ENCODE results near the gene ERN1. TPM values are rescaled to one million over a fixed set of nuclear protein-coding genes. Genes with fewer than 3 reads are reported as not detected.

Gene ERN1
- total and polyA plus RNA-seq, 2 donors (not counting 3 experiments of a cell fraction or from before 2014, with no cell fraction given): 9.1 to 21.5 TPM

- ChIA-PET POLR2A (no interaction called here), CTCF (no interaction called here)
- H4K20me1 ChIP-seq (replicated peaks; ENCODE audit: control insufficient read depth, extremely low read depth, insufficient read depth, low read length): no peaks in the 10 kb centered on the region
- intact Hi-C loops (cut with micrococcal nuclease): no loop called here
- no peak overlapping the region for H3K4me3 ChIP-seq (replicated peaks in 1 of 3; ENCODE audit: insufficient read depth in 1 of 3, low read depth in 1 of 3, low read length in 3 of 3)
- no peak overlapping the region for H3K27ac ChIP-seq (ENCODE audit: insufficient read depth, low read depth, low read length)
- dilution Hi-C loops (cut with MboI; ENCODE audit: extremely low pct_ligation_motif_present, low sequenced_read_pairs): no loop called here
- no TSS peak for BruUV-seq (replicated peaks)
- DNase-seq (ENCODE audit: low read depth, low spot score) (no peak), FAIRE-seq (no peak)
- no peaks in the 10 kb centered on the region for H3K9me3 ChIP-seq (replicated peaks; ENCODE audit: control insufficient read depth, insufficient read depth, low read length)
- H3K36me3 ChIP-seq (ENCODE audit: control insufficient read depth in 2 of 2, extremely low read depth in 1 of 2, insufficient read depth in 2 of 2, low read length in 2 of 2): peaks cover 0 to 2% of the 10 kb centered on the region in 2 experiments
- TF ChIP-seq, protein P1, sequence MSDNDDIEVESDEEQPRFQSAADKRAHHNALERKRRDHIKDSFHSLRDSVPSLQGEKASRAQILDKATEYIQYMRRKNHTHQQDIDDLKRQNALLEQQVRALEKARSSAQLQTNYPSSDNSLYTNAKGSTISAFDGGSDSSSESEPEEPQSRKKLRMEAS (IDR thresholded peaks at IDR 0.05; ENCODE audit: insufficient read depth, insufficient read length): no peak
- TF ChIP-seq, protein P2, sequence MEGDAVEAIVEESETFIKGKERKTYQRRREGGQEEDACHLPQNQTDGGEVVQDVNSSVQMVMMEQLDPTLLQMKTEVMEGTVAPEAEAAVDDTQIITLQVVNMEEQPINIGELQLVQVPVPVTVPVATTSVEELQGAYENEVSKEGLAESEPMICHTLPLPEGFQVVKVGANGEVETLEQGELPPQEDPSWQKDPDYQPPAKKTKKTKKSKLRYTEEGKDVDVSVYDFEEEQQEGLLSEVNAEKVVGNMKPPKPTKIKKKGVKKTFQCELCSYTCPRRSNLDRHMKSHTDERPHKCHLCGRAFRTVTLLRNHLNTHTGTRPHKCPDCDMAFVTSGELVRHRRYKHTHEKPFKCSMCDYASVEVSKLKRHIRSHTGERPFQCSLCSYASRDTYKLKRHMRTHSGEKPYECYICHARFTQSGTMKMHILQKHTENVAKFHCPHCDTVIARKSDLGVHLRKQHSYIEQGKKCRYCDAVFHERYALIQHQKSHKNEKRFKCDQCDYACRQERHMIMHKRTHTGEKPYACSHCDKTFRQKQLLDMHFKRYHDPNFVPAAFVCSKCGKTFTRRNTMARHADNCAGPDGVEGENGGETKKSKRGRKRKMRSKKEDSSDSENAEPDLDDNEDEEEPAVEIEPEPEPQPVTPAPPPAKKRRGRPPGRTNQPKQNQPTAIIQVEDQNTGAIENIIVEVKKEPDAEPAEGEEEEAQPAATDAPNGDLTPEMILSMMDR (IDR thresholded peaks at IDR 0.05; ENCODE audit: extremely low read depth in 1 of 2, insufficient read depth in 1 of 2, low read depth in 1 of 2, low read length in 2 of 2): no peak
- no peak for TF ChIP-seq GATA2 (IDR thresholded peaks at IDR 0.05; ENCODE audit: insufficient read depth, insufficient read length, low read depth, low read length)
- no peak for TF ChIP-seq POLR2AphosphoS5 (IDR thresholded peaks at IDR 0.05; ENCODE audit: insufficient read depth, low read depth, low read length)
- TF ChIP-seq MYC (IDR thresholded peaks at IDR 0.05; ENCODE audit: low read depth, low read length): no peak
- TF ChIP-seq FOS (IDR thresholded peaks at IDR 0.05; ENCODE audit: borderline replicate concordance, insufficient read depth, low read length): no peak
- no peak for TF ChIP-seq JUN (IDR thresholded peaks at IDR 0.05; ENCODE audit: borderline replicate concordance, insufficient read depth, insufficient read length, low read depth)
- TF ChIP-seq EZH2 (IDR thresholded peaks at IDR 0.05; ENCODE audit: borderline replicate concordance, low read depth, low read length, severe bottlenecking): no peak
- no peak for TF ChIP-seq POLR2A (IDR thresholded peaks at IDR 0.05; ENCODE audit: low read depth, low read length)
- no peaks in the 10 kb centered on the region for H3K9me1 ChIP-seq (replicated peaks; ENCODE audit: control insufficient read depth, extremely low read depth, insufficient read depth, low read length)
- no peak overlapping the region for H2AFZ ChIP-seq (ENCODE audit: low read depth, low read length)
- H3K9ac ChIP-seq (replicated peaks; ENCODE audit: extremely low read depth, insufficient read depth, low read length): no peak overlapping the region
- H3K79me2 ChIP-seq (ENCODE audit: control insufficient read depth, insufficient read depth, low read length): no peaks in the 10 kb centered on the region
- no peak overlapping the region for H3K4me2 ChIP-seq (ENCODE audit: insufficient read depth, low read length)
- no peaks in the 10 kb centered on the region for H3K4me1 ChIP-seq (ENCODE audit: control insufficient read depth, extremely low read depth, insufficient read depth, low read length)
- H3K27me3 ChIP-seq (ENCODE audit: control insufficient read depth in 2 of 2, insufficient read depth in 2 of 2, low read length in 2 of 2): no peaks in the 10 kb centered on the region
Observed at GRCh38 chr17:64162554-64162953, 32.6 kb upstream of the ERN1 start.
